Stimulated activated CD8-positive, alpha-beta memory T cell treated with anti-CD3 and anti-CD28 coated beads, Interleukin-7, amount 100 ng/mL, for 1 hour (primary cell): ENCODE data around the gene ANKRD16.
A peak's percentile ranks its signal among the peaks of the same experiment; 100 is the strongest.
"Not testable (repeated sequence)": the region's sequence is repeated elsewhere in the genome, so short reads cannot be mapped to it uniquely, and the experiment has no call there.

Experiments
- DNase-seq, 2 donors: peaks; one replicate each; pipeline ENCODE4 v3.0.0-alpha.2; 2020; ENCODE audit warnings: low read depth in 2 of 2

ANKRD16 gene

GRCh38 chr10:5876181-5876768 lies 13.4 kb downstream of the ANKRD16 start:
- no peak for DNase-seq

GRCh38 chr10:5873515-5873995 lies 16.1 kb downstream of the ANKRD16 start:
- peak; percentile 36 to 41 for DNase-seq

GRCh38 chr10:5871596-5871995 lies 18.1 kb downstream of the ANKRD16 start:
- no peak for DNase-seq

- DNase-seq: no peak
These were observed 20.5 kb downstream of the ANKRD16 start for GRCh38 chr10:5869156-5869555.

GRCh38 chr10:5868383-5868782 lies 21.3 kb downstream of the ANKRD16 start:
- not testable (repeated sequence) for DNase-seq

GRCh38 chr10:5867091-5867615 lies 22.5 kb downstream of the ANKRD16 start:
- not testable (repeated sequence) for DNase-seq

GRCh38 chr10:5866451-5867081 lies 23.1 kb downstream of the ANKRD16 start:
- DNase-seq: not testable (repeated sequence)

- not testable (repeated sequence) for DNase-seq
These were observed 26.6 kb downstream of the ANKRD16 start for GRCh38 chr10:5862981-5863685.

GRCh38 chr10:5862360-5862961 lies 27.2 kb downstream of the ANKRD16 start:
- no peak for DNase-seq

- no peak for DNase-seq
These were observed 29.6 kb downstream of the ANKRD16 start for GRCh38 chr10:5860066-5860465.

- no peak for DNase-seq
These were observed 30.9 kb downstream of the ANKRD16 start for GRCh38 chr10:5858811-5859210.

GRCh38 chr10:5856701-5857004 lies 33.0 kb downstream of the ANKRD16 start:
- DNase-seq: no peak

- DNase-seq: no peak
These were observed 33.6 kb downstream of the ANKRD16 start for GRCh38 chr10:5855979-5856700.

- no peak for DNase-seq
These were observed 35.6 kb downstream of the ANKRD16 start for GRCh38 chr10:5854131-5854475.

- not testable (repeated sequence) for DNase-seq
These were observed 43.0 kb downstream of the ANKRD16 start for GRCh38 chr10:5846667-5847066.

- no peak for DNase-seq
These were observed 45.2 kb downstream of the ANKRD16 start for GRCh38 chr10:5844345-5845055.

- no peak for DNase-seq
These were observed 45.9 kb downstream of the ANKRD16 start for GRCh38 chr10:5843686-5844344.

GRCh38 chr10:5841965-5842364 lies 47.7 kb downstream of the ANKRD16 start:
- DNase-seq: no peak

GRCh38 chr10:5840314-5841307 lies 49.1 kb downstream of the ANKRD16 start:
- DNase-seq: no peak
